ENCODE results near the gene ACBD6. TPM values are rescaled to one million over a fixed set of nuclear protein-coding genes. Genes with fewer than 3 reads are reported as not detected.
A peak's percentile ranks its signal among the peaks of the same experiment; 100 is the strongest.

Gene ACBD6
- total and polyA plus RNA-seq, 2 of the 4 experiments (the other 2 are of a cell fraction), result 52.5 to 59.1 TPM

DNA sequence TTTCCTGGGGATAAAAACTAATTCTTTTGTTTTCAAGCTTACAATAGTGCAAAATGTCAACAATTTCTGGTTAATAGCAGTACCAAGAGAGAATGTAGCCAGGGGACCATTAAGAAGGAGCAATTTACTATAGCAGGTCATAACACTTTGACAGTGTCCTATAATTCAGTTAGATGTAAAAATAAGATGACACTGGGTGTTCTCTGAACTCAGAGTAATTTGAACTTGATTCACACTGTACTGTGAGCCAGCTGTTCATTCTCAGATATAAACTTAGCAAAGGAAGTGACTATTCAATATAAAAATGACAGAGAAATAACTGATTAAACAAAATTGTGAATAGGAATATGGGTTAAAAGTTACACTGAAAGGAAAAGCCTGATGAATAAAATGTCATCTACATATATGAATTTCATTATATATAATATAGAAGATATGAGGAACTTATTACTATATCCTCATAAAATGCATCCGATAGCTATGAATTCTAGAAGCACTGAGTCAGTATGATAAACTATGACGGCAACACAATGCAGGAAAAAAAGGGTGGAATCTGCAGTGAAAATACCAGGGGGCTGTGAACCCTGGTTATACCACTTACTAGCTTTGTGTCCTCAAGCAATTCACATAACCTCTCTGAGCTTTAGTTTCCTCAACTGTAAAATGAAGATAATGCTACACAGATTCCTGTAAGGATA lies 135.9 kb downstream of the ACBD6 start:
- TF ChIP-seq NFE2L2 (IDR thresholded peaks at IDR 0.05; ENCODE audit: low read depth, low read length), result no peak
- TF ChIP-seq, protein P1, sequence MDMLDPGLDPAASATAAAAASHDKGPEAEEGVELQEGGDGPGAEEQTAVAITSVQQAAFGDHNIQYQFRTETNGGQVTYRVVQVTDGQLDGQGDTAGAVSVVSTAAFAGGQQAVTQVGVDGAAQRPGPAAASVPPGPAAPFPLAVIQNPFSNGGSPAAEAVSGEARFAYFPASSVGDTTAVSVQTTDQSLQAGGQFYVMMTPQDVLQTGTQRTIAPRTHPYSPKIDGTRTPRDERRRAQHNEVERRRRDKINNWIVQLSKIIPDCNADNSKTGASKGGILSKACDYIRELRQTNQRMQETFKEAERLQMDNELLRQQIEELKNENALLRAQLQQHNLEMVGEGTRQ (IDR thresholded peaks at IDR 0.05; ENCODE audit: low read depth, low read length), result no peak
- no peak for TF ChIP-seq BHLHE40 (IDR thresholded peaks at IDR 0.05; ENCODE audit: low read depth, low read length)
- no peak for TF ChIP-seq POLR2A (IDR thresholded peaks at IDR 0.05; ENCODE audit: low read depth, low read length)
- TF ChIP-seq FOS (IDR thresholded peaks at IDR 0.05; ENCODE audit: low read depth, low read length), result no peak
- TF ChIP-seq SMC3 (IDR thresholded peaks at IDR 0.05; ENCODE audit: low read depth, low read length), result no peak
- no peak for TF ChIP-seq CEBPB (IDR thresholded peaks at IDR 0.05; ENCODE audit: low read depth, low read length)
- no peak for TF ChIP-seq MXI1 (IDR thresholded peaks at IDR 0.05; ENCODE audit: borderline replicate concordance, low read depth, low read length)
- no peak for TF ChIP-seq RFX5 (IDR thresholded peaks at IDR 0.05; ENCODE audit: low read depth, low read length)
- no peak for TF ChIP-seq RCOR1 (IDR thresholded peaks at IDR 0.05; ENCODE audit: insufficient replicate concordance, low read length)
- BruUV-seq (replicated peaks), result no TSS peak
- no peak overlapping the region for H3K27ac ChIP-seq (ENCODE audit: insufficient read depth, low read length)
- H3K9ac ChIP-seq (ENCODE audit: low read depth, low read length), result no peak overlapping the region
- H2BK120ac ChIP-seq (ENCODE audit: low read depth, low read length), result no peak overlapping the region
- peak; percentile 89 for ATAC-seq (ENCODE audit: low read depth)
- no peak overlapping the region for H2AK9ac ChIP-seq (replicated peaks; ENCODE audit: low read depth, low read length, poor library complexity)
- peak; percentile 70 for DNase-seq
- no peak overlapping the region for H3K56ac ChIP-seq (ENCODE audit: extremely low read depth, insufficient read depth, low read length)
- in situ Hi-C loops (cut with MboI; ENCODE audit: low sequenced_read_pairs), result no loop called here
- H2BK5ac ChIP-seq (ENCODE audit: low read depth, low read length, poor library complexity, severe bottlenecking), result peak overlapping the region; percentile 70
- H3K9me1 ChIP-seq (ENCODE audit: insufficient read depth, low read length), result peaks cover 4% of the 10 kb centered on the region
- ChIA-PET CTCF (interaction anchor here (1.2 kb wide), 1 partner anchor 96 kb away, joined by 3 read pairs; no protein-coding TSS in a partner anchor), POLR2A (ENCODE audit: unreplicated experiment) (no interaction called here)
- peak overlapping the region; percentile 1; the same call in 1 of the 2 replicates for H3K14ac ChIP-seq (replicated peaks; ENCODE audit: low read depth, low read length)
- no peak overlapping the region for H4K91ac ChIP-seq (ENCODE audit: insufficient read depth, low read depth, low read length)
- no peak overlapping the region for H2AFZ ChIP-seq (replicated peaks; ENCODE audit: low read length, poor library complexity)
- peaks cover 2% of the 10 kb centered on the region; the same call in 1 of the 2 replicates for H3K4me1 ChIP-seq (ENCODE audit: control insufficient read depth, insufficient read depth, low read length)
- no peak overlapping the region for H3K18ac ChIP-seq (ENCODE audit: low read depth, low read length)
- H3K9me3 ChIP-seq (ENCODE audit: control insufficient read depth, insufficient read depth, low read length), result no peaks in the 10 kb centered on the region
- peak overlapping the region in 1 of 2 experiments; percentile 64; a peak in 1 of 4 replicates for H4K8ac ChIP-seq (ENCODE audit: low read depth in 2 of 2, low read length in 2 of 2)
- no peak overlapping the region for H2AK5ac ChIP-seq (ENCODE audit: low read depth, low read length)
- peak overlapping the region; percentile 67; the same call in 1 of the 2 replicates for H3K23ac ChIP-seq (ENCODE audit: low read depth, low read length)
- no peak overlapping the region for H2BK20ac ChIP-seq (ENCODE audit: low read depth, low read length)
- no peak overlapping the region for H2BK15ac ChIP-seq (ENCODE audit: low read depth, low read length)
- dilution Hi-C loops (cut with HindIII; ENCODE audit: low sequenced_read_pairs, unreplicated experiment), result no loop called here
- H3K4ac ChIP-seq (ENCODE audit: low read depth, low read length), result peak overlapping the region; percentile 45; the same call in 1 of the 2 replicates
- no peak overlapping the region for H3K4me3 ChIP-seq (ENCODE audit: insufficient read depth, low read depth, low read length)
- peaks cover 6% of the 10 kb centered on the region; the same call in 1 of the 2 replicates for H4K20me1 ChIP-seq (ENCODE audit: insufficient read depth, low read length)
- no peaks in the 10 kb centered on the region for H3K36me3 ChIP-seq (ENCODE audit: control insufficient read depth, insufficient read depth, low read length)
- H3K4me2 ChIP-seq (ENCODE audit: low read depth, low read length), result peak overlapping the region; percentile 68; the same call in 1 of the 2 replicates
- WGBS, 2 experiments (ENCODE audit: extremely low coverage in 2 of 2, insufficient read length in 1 of 2), result no CpG with 5 or more reads among the region's 2 CpGs
- H3K79me1 ChIP-seq (ENCODE audit: low read depth in 1 of 2, low read length in 2 of 2), result peaks cover 7 to 25% of the 10 kb centered on the region in 2 experiments
- no peaks in the 10 kb centered on the region for H3K27me3 ChIP-seq (ENCODE audit: control insufficient read depth, insufficient read depth, low read length)
- intact Hi-C loops (cut with micrococcal nuclease), result no loop called here
- H4K5ac ChIP-seq (ENCODE audit: low read depth, low read length), result no peak overlapping the region; the same call in 1 of the 2 replicates
